ENCODE results near the gene ARHGEF28.

DNA sequence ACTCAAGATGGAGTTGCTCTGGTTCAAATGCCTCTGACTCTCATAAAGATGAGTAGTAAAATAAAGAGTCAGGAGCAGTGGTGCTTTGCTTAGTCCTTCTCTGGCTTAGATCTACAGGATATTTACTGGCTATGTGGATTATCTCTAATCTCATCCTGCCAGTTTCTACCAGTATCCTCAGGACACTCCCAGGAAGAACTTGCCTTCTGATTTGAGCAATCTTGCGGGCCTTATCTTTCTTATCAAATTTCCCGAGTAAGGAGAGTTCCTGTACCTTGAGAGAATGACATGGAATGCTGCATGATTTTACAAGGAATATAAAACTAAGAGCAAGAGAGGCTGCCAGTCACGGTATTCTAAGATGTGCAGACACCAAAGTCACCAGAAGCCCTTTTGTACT is 364.0 kb downstream of the ARHGEF28 start:
- TF ChIP-seq CTCF (IDR thresholded peaks at IDR 0.05; ENCODE audit: borderline replicate concordance, extremely low read depth, low read length, poor library complexity, severe bottlenecking) = no peak
- no peak for TF ChIP-seq EZH2 (IDR thresholded peaks at IDR 0.05; ENCODE audit: borderline replicate concordance, low read depth, low read length, severe bottlenecking)

All from DND-41 (cell line).